Measurements from ENCODE around the gene BPNT1.

Gene BPNT1

GRCh38 chr1:220077887-220078286 is 11.7 kb downstream of the BPNT1 start:
- DNase-seq (ENCODE audit: low spot score), result no peak

DNA sequence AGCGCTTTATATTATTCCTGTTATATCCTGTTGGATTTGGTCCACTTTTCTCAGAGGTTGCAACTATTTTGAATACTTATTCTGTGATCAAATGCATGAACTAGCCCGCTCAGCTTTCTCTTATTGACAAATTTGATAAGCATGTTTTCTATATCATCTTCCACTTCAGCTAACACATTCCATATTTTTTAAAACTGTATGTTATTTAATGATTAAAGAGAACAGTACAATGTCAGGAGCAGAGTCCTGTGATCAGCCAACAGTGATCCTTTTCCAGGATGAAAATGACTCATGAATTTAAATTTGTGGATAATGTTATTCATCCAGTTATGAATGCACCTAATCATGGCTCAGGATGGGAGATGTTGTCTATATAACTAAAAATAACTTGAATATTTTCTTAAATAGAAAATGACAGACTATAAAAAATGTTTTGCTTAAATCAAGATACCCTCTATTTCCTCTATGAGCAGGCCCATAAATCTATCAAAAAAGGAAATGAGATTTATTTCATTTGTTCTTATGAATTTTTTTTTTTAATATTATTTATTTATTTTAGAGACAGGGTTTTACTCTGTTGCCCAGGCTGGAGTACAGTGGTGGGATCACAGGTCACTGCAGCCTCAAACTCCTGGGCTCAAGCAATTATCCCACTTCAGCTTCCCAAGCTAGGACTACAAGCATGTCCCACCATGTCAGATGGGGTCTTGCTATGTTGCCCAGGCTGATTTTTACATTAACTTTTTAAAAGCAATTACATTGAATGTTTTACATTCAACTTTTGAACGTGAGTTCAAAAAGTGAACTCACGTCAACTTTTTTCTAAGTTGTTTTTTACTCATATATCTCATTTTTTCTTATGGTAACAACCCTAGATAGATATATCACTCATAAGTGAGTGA is 12.5 kb downstream of the BPNT1 start:
- no peak for DNase-seq (ENCODE audit: low spot score)

GRCh38 chr1:220067269-220068204 is 22.1 kb downstream of the BPNT1 start:
- no peak for DNase-seq (ENCODE audit: low spot score)

DNA sequence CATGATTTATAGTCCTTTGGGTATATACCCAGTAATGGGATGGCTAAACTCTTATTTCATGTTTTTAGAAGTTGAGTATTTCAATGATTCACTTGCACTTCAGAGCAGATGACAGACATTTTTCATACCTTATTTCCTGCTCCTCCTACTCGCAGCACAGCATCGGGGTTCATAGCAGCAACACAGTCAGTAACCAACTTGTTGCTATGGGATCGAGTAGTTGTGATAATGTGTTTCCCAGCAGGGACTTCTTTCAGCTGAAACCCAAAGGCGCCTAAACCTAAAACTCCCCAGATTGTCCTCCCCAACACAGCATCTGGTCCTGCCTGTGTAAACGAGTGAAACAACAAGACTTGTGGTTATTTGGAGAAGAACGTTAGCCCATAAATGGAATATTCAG is 27.0 kb downstream of the BPNT1 start:
- no peak for DNase-seq (ENCODE audit: low spot score)

- DNase-seq (ENCODE audit: low spot score), result no peak
Observed at GRCh38 chr1:220060876-220061275, 28.7 kb downstream of the BPNT1 start.

DNA sequence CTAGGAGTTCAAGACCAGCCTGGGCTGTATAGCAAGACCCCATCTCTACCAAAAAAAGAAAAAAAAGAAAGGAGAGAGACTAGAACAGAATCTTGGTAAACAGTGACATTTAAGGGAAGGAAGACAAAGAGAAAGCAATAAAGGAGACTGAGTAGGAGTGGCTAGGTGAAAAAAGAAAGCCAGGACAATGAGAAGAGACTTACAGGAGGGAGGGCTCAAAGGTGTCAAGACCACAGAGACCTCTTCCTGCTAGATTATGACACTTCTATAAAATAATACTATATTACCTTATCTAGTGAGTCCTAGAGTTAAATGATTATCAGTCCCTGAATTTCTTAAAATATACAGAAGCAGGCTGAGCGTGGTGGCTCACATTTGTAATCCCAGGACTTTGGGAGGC is 33.2 kb downstream of the BPNT1 start:
- DNase-seq (ENCODE audit: low spot score), result no peak

DNA sequence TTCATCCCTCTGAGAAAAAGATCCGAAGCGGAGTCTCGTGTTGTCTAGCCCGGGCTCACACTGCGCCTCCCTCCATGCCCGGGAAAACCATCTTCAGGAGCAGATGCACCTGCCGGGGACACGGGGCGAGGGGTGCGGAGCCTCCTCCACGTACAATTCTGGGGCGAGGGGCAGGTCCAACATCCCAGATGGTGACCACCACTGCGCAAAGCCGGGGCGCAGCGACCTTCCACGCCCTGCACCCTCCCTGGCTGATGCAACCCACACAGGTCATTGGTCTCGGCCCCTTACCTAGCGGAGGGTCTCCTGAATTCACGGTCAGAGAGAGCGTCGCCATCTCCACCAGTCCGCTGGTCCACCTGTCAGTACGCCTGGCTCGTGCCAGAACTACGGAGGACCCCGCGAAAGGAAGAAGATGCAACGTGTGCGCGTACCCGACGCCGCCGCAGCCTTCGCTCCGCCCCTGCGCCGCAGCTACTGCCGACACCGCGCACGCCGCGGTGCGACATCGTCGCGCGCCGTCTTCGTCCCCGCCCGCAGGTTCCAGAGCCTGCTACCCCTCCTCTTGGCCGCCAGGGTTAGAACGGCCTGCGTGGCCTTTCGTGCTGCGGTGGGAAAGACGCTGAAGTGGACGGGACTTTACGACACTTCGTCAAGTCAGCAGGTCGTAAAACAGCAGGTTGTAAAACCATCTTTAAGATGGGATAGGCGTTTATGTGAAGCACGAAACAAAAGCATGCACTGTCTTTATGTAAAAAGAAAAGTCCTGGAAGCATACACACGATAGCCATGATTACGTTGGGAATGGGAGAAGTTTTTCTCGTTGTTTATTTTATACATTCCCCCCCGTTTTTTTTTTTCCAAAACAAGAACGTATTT is 43.3 kb downstream of the BPNT1 start, which contains the start of gene EPRS1:
Gene EPRS1 (minus strand): TSS at position 454 of the 879 bp plus-strand sequence. CDS start 117 bp downstream, at position 337.
- DNase-seq (ENCODE audit: low spot score), result peak; percentile 98

DNA sequence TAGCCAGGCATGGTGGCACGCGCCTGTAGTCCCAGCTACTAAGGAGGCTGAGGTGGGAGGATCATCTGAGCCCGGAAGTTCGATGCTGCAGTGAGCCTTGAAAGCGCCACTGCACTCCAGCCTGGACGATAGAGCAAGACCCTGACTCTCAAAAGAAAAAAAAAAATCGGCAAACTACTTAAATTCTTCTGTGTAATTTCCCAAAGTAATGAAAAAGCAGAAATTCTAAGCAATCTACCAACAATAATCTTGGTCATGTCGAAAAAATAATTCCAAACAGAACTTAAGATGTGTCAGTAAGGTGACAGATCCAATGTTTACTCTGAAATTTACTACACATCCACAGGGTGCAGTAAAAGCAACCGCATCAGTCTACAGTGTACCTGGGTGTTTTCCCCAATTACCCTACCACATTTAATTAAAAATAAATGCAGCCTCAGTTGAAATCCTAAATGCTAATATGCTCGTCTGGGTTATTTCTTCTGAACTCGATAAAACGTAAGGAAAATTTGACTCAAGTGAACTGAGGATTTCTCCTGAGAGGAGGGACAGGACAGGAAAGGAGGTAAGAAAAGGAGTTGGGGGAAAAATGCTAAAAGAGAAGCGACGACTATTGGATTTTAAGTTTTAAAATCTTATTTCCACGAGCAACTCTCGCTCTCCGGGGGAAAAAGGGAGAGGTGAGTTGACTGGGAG is 44.1 kb downstream of the BPNT1 start:
- DNase-seq (ENCODE audit: low spot score), result peak; percentile 52

- peak; percentile 20 for DNase-seq (ENCODE audit: low spot score)
Observed at GRCh38 chr1:220044678-220045355, 44.8 kb downstream of the BPNT1 start.

- DNase-seq (ENCODE audit: low spot score), result no peak
Observed at GRCh38 chr1:220043646-220044045, 45.9 kb downstream of the BPNT1 start.

- DNase-seq (ENCODE audit: low spot score), result no peak
Observed at GRCh38 chr1:220040028-220040596, 49.5 kb downstream of the BPNT1 start.

DNA sequence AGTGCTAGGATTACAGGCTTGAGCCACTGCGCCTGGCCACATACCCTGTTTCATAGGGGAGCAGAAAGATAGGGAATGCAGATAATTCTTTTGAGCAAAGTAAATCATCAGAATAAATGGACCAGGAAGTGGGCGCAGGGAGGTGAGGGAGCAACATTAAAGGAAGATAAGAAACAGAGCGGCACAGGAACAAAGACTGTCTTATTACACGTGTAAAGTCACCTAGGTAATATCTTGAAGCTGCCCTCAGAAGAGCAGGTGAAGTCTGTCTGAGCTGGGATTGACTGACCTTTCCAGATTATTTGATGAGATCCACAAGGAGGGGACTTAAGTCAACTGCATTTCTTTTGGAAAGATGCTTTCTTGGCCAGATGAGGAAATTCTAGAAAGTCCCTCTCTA is 50.9 kb downstream of the BPNT1 start:
- DNase-seq (ENCODE audit: low spot score), result no peak

DNA sequence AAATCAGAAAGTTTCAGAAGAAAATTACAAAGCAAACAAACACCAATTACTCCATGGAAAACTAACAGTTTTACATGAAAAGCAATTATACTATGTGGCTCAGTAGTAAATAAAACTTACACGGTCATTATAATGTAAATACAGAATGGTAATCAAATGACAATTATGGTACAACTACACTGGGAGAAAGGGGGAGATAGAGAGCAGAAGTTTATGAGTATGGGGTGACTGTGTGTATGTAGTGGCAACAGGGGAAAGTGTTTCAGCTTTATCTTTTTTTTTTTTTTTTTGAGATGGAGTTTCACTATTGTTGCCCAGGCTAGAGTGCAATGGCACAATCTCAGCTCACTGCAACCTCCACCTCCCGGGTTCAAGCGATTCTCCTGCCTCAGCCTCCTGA is 51.8 kb downstream of the BPNT1 start:
- DNase-seq (ENCODE audit: low spot score), result peak; percentile 52

DNA sequence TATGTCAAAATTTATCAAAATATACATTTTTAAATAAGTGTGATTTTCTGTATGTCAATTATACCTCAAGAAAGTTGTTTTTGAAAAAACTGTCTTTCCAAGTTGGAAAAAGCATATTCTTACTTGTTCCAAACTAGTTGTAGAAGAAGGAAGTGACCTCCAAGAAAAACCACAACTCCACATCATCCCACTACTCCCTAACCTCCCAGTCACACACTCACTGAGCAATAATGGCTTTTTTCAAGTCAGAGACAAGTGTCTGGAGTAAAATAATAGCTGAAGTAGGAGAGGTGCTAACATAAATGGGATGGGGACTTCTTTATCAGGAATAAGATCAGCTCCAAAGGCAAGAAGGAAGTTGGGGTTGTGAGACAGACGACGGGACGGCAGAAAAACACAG is 56.7 kb downstream of the BPNT1 start:
- DNase-seq (ENCODE audit: low spot score), result no peak

- DNase-seq (ENCODE audit: low spot score), result no peak
Observed at GRCh38 chr1:220031287-220031686, 58.3 kb downstream of the BPNT1 start.

GRCh38 chr1:220028346-220028895 is 61.2 kb downstream of the BPNT1 start:
- no peak for DNase-seq (ENCODE audit: low spot score)

GRCh38 chr1:220019071-220019470 is 70.5 kb downstream of the BPNT1 start:
- DNase-seq (ENCODE audit: low spot score), result no peak

DNA sequence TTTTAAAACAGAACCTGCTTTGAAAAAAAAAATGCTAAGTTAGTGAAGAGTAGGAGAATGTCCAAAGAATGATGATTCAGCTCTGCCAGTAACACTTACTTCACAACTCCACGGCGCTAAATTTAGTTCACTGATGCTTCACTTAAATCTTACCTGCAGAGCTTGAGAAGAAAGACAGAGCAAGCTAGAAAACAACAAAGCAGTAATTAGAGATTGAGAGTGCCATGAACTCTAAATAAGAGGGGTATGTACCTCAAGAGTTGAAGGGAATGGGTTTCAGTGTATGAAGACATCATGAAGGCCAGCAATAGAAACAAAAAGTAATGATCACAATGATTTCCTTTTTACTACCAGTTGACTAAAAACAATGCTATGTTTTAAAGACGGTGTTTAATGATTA is 76.1 kb downstream of the BPNT1 start:
- no peak for DNase-seq (ENCODE audit: low spot score)

DNA sequence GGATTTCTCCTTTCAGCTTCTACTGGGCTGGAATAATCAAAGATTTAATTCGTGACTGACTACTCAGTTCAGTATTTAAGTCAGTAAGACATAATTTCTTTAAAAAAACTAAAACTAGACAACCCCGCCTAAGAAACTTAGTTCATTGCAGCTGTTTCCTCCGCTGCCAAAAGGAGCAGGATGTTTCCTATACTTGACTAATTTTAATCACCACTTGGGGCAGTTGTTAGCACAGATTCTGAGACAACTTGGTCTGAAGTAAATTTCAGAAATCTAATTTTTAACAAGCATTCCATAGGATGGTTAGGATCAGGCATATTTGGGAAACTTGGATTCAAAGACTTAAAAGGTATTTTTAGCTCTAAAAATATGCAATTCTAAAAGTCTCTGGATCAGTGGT is 77.3 kb downstream of the BPNT1 start:
- peak; percentile 36 for DNase-seq (ENCODE audit: low spot score)

DNA sequence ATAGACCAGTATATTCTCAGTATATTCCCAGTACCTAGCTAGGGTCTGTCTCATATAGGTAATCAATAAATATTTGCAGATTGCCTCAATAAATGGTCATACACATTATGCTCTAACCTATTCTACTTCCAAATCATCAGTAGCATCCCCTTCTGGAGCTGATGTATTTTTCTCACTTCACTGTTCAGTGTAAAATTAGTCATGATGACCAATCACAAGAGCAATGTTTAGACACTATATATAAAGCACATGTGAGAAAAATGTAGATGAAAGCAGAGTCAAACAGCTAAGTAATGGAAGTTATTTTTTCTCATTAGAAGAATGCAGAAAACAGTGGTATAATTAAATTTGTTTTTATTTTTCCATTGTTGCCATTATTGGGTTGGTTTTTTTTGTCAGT is 78.0 kb downstream of the BPNT1 start:
- peak; percentile 46 for DNase-seq (ENCODE audit: low spot score)

All from RKO (cell line).